SK-N-SH (cell line): ENCODE results near the gene NPVF. TPM values are rescaled to one million over a fixed set of nuclear protein-coding genes. Genes with fewer than 3 reads are reported as not detected.

ENCODE experiments used
- CTCF ChIA-PET: fragments of 300-600, 350-600 bp; formaldehyde crosslinking; extraction: SDS; loops from one replicate; lab custom pipeline; 2021; lab: Yijun Ruan, JAX
- POLR2A ChIA-PET: fragments of 350-600 bp; sonication (Branson Sonifier 250); formaldehyde crosslinking; extraction: SDS; loops from one replicate; lab custom pipeline; 2020; ENCODE audit warnings: antibody characterized with exemption, inconsistent platforms; lab: Yijun Ruan, JAX
- DNase-seq: peaks from one replicate; pipeline ENCODE4 v3.0.0; 2012
- H2AFZ ChIP-seq: fragments of 200-600 bp; sonication (generic); 2 replicates; pipeline ENCODE4 v1.8.1; 2016; ENCODE audit warnings: antibody characterized with exemption, mild to moderate bottlenecking, low read depth
- H3F3A ChIP-seq: fragments of 200-600 bp; sonication (generic); replicated peaks from 2 replicates; pipeline ENCODE3; 2016; ENCODE audit warnings: antibody characterized with exemption, mild to moderate bottlenecking; ENCODE audit not compliant: insufficient read depth
- H3K27ac ChIP-seq, 2 experiments: fragments of 200-500 bp in 1 of 2; fragments of 200-600 bp in 1 of 2; sonication (Bioruptor generic) in 1 of 2; sonication (generic), shearing (Covaris generic) in 1 of 2; 2 replicates each; pipeline versions ENCODE4 v1.5.1 to v1.6.1; 2014 to 2016; ENCODE audit warnings: low read depth in 2 of 2, inconsistent platforms in 1 of 2, low read length in 1 of 2, mild to moderate bottlenecking in 1 of 2, mixed read lengths in 1 of 2
- H3K27me3 ChIP-seq: fragments of 200-600 bp; sonication (generic), shearing (Covaris generic); 2 replicates; pipeline ENCODE4 v1.6.1; 2016; ENCODE audit warnings: mixed run types; ENCODE audit not compliant: insufficient read depth
- H3K36me3 ChIP-seq, 2 experiments: fragments of 200-500 bp in 1 of 2; fragments of 200-600 bp in 1 of 2; sonication (Bioruptor generic) in 1 of 2; sonication (generic) in 1 of 2; replicated peaks in 1 of 2; 2 replicates each; pipeline versions ENCODE3 to v1.5.1; 2014 to 2016; ENCODE audit warnings: low read length in 1 of 2, mild to moderate bottlenecking in 1 of 2; ENCODE audit not compliant: insufficient read depth in 2 of 2, control insufficient read depth in 1 of 2
- H3K4me1 ChIP-seq, 2 experiments: fragments of 200-500 bp in 1 of 2; fragments of 200-600 bp in 1 of 2; sonication (Bioruptor generic) in 1 of 2; sonication (generic), shearing (Covaris generic) in 1 of 2; 2 replicates each; pipeline versions ENCODE4 v1.5.1 to v1.6.1; 2014 to 2016; ENCODE audit warnings: low read depth in 1 of 2, low read length in 1 of 2, mixed run types in 1 of 2; ENCODE audit not compliant: insufficient read depth in 2 of 2, control insufficient read depth in 1 of 2
- H3K4me2 ChIP-seq: fragments of 200-600 bp; sonication (generic), shearing (Covaris generic); 2 replicates; pipeline ENCODE4 v1.6.1; 2017; ENCODE audit warnings: mixed run types
- H3K4me3 ChIP-seq, 2 experiments: fragments of 200-500 bp in 1 of 2; fragments of 200-600 bp in 1 of 2; sonication (Bioruptor generic) in 1 of 2; sonication (generic), shearing (Covaris generic) in 1 of 2; 2 replicates each; pipeline versions ENCODE4 v1.5.1 to v1.8.1; 2014 to 2016; ENCODE audit warnings: low read depth in 2 of 2, inconsistent platforms in 1 of 2, low read length in 1 of 2, mild to moderate bottlenecking in 1 of 2, mixed read lengths in 1 of 2, moderate library complexity in 1 of 2
- H3K79me2 ChIP-seq: fragments of 200-600 bp; sonication (generic); 2 replicates; pipeline ENCODE4 v1.8.1; 2017; ENCODE audit warnings: mild to moderate bottlenecking; ENCODE audit not compliant: insufficient read depth
- H3K9ac ChIP-seq: fragments of 200-600 bp; sonication (generic); 2 replicates; pipeline ENCODE4 v1.6.1; 2017; ENCODE audit warnings: mixed run types
- H3K9me2 ChIP-seq: fragments of 200-600 bp; sonication (generic); 2 replicates; pipeline ENCODE4 v1.6.1; 2017; ENCODE audit warnings: mixed run types
- H3K9me3 ChIP-seq: fragments of 200-600 bp; sonication (generic); 2 replicates; pipeline ENCODE4 v1.6.1; 2017; ENCODE audit warnings: mixed run types, mild to moderate bottlenecking, moderate library complexity
- H4K20me1 ChIP-seq: fragments of 200-600 bp; sonication (generic); 2 replicates; pipeline ENCODE4 v1.6.1; 2017; ENCODE audit warnings: mild to moderate bottlenecking, mixed run types; ENCODE audit not compliant: insufficient read depth
- MEF2A ChIP-seq: IDR thresholded peaks from 2 replicates; pipeline ENCODE4 v1.4.0; 2012; ENCODE audit warnings: low read depth, borderline replicate concordance
- NRF1 ChIP-seq: IDR thresholded peaks from 2 replicates; pipeline ENCODE4 v1.6.1; 2012; ENCODE audit warnings: low read depth, mild to moderate bottlenecking, low read length
- WGBS: methylation state at CpG from one replicate; pipeline ENCODE4 v1.1.6; 2017; ENCODE audit warnings: low lambda C conversion rate; 5-methylcytosine and 5-hydroxymethylcytosine counted together
- polyA plus RNA-seq, 3 experiments: library from polyadenylated mRNA; depleted of rRNA; stranded (reverse); fragments of >200 nt; gene quantifications; 2 replicates each; pipeline ENCODE4 v1.2.3, GENCODE V29; 2012
- TF ChIP-seq, protein P1 (sequence below): IDR thresholded peaks from 2 replicates; pipeline ENCODE4 v1.4.0; 2012; ENCODE audit warnings: low read depth
- TF ChIP-seq, protein P2 (sequence below): IDR thresholded peaks from 2 replicates; pipeline ENCODE4 v1.6.1; 2012; ENCODE audit warnings: mild to moderate bottlenecking, low read depth, low read length, moderate library complexity
- TF ChIP-seq, protein P3 (sequence below): fragments of 200-600 bp; sonication (generic); IDR thresholded peaks from 2 replicates; pipeline ENCODE4 v1.6.1; 2017; ENCODE audit warnings: antibody characterized with exemption, mild to moderate bottlenecking, moderate library complexity

Gene NPVF
- polyA plus RNA-seq, 1 of the 3 experiments (the other 2 are of a cell fraction): not detected

DNA sequence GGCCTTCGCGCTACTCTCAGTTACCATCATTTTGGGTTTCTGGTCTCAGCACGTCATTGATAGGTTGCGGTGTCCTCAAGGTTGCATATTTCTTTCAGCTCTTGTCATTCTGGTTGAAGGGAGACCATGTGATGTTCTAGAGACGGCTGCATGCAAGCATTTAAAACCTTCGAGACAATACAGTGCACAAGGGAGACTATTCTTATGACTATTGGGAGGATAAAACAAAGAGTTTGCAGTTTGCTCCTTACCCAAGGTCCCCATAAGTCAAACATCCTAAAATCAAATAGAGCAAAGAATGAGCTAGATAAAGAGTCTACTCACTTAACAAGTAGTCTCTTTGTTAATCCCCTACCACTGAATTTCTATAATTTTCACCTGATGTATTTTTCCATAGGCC is 39.1 kb downstream of the NPVF start:
- Histone ChIP-seq H3K4me1 (no peaks in the 10 kb centered on the region), H3K9me3 (no peaks in the 10 kb centered on the region), H3K36me3 (no peaks in the 10 kb centered on the region)
- CTCF ChIA-PET: interaction anchor here (1.4 to 3.3 kb wide), 2 partner anchors 9 to 28 kb away, joined by 6 to 12 read pairs; a partner anchor contains a TSS
- TF ChIP-seq, protein P1, sequence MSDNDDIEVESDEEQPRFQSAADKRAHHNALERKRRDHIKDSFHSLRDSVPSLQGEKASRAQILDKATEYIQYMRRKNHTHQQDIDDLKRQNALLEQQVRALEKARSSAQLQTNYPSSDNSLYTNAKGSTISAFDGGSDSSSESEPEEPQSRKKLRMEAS: no peak
- TF ChIP-seq, protein P2, sequence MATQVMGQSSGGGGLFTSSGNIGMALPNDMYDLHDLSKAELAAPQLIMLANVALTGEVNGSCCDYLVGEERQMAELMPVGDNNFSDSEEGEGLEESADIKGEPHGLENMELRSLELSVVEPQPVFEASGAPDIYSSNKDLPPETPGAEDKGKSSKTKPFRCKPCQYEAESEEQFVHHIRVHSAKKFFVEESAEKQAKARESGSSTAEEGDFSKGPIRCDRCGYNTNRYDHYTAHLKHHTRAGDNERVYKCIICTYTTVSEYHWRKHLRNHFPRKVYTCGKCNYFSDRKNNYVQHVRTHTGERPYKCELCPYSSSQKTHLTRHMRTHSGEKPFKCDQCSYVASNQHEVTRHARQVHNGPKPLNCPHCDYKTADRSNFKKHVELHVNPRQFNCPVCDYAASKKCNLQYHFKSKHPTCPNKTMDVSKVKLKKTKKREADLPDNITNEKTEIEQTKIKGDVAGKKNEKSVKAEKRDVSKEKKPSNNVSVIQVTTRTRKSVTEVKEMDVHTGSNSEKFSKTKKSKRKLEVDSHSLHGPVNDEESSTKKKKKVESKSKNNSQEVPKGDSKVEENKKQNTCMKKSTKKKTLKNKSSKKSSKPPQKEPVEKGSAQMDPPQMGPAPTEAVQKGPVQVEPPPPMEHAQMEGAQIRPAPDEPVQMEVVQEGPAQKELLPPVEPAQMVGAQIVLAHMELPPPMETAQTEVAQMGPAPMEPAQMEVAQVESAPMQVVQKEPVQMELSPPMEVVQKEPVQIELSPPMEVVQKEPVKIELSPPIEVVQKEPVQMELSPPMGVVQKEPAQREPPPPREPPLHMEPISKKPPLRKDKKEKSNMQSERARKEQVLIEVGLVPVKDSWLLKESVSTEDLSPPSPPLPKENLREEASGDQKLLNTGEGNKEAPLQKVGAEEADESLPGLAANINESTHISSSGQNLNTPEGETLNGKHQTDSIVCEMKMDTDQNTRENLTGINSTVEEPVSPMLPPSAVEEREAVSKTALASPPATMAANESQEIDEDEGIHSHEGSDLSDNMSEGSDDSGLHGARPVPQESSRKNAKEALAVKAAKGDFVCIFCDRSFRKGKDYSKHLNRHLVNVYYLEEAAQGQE: no peak
- TF ChIP-seq MEF2A: no peak
- TF ChIP-seq, protein P3, sequence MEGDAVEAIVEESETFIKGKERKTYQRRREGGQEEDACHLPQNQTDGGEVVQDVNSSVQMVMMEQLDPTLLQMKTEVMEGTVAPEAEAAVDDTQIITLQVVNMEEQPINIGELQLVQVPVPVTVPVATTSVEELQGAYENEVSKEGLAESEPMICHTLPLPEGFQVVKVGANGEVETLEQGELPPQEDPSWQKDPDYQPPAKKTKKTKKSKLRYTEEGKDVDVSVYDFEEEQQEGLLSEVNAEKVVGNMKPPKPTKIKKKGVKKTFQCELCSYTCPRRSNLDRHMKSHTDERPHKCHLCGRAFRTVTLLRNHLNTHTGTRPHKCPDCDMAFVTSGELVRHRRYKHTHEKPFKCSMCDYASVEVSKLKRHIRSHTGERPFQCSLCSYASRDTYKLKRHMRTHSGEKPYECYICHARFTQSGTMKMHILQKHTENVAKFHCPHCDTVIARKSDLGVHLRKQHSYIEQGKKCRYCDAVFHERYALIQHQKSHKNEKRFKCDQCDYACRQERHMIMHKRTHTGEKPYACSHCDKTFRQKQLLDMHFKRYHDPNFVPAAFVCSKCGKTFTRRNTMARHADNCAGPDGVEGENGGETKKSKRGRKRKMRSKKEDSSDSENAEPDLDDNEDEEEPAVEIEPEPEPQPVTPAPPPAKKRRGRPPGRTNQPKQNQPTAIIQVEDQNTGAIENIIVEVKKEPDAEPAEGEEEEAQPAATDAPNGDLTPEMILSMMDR: no peak
- TF ChIP-seq, all 33 proteins: peak for 0
- no peaks in the 10 kb centered on the region for H3K9me2 ChIP-seq
- WGBS: 64% methylated on average over 6 of the region's 6 CpGs
- H3K27ac ChIP-seq: no peak overlapping the region
- no peak overlapping the region for H3K4me3 ChIP-seq
- H4K20me1 ChIP-seq: no peaks in the 10 kb centered on the region
- H3K79me2 ChIP-seq: no peaks in the 10 kb centered on the region
- no peak overlapping the region for H3K4me2 ChIP-seq
- H3K27me3 ChIP-seq: peaks cover 6% of the 10 kb centered on the region; the same call in 1 of the 2 replicates
- no peak overlapping the region for H3K9ac ChIP-seq
- no peak for DNase-seq
- H3F3A ChIP-seq: no peaks in the 10 kb centered on the region
- no peak overlapping the region for H2AFZ ChIP-seq
- POLR2A ChIA-PET: no interaction called here

DNA sequence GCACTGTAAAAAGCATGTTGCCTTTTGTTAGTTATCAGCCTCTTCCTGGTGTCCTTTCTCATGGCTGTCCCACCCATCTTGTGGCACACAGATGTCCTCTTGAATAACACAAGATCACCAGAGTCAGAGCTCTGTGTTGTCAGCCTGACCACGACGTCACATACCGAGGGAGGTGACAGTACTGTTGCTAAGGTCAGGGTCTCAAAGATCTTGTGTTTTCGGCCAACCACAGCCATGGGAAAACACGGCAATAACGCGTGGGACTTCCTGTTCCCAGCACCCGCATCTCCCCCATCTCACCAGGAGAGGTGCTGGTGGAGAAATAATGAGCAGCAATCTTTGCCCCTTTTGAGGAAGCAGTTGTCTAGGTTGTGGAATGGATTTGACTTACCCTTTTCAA is 40.4 kb downstream of the NPVF start:
- no peak overlapping the region for H3K4me2 ChIP-seq
- WGBS: 80% methylated on average over 8 of the region's 8 CpGs
- no peak for DNase-seq
- no peaks in the 10 kb centered on the region for H3F3A ChIP-seq
- no peaks in the 10 kb centered on the region for H3K9me2 ChIP-seq
- H3K9me3 ChIP-seq: no peaks in the 10 kb centered on the region
- H3K27ac ChIP-seq: no peak overlapping the region
- no peaks in the 10 kb centered on the region; the same call in 1 of the 2 replicates for H3K27me3 ChIP-seq
- H3K4me3 ChIP-seq: no peak overlapping the region
- no peak overlapping the region for H2AFZ ChIP-seq
- no peaks in the 10 kb centered on the region for H3K4me1 ChIP-seq
- H3K9ac ChIP-seq: no peak overlapping the region
- H3K36me3 ChIP-seq: no peaks in the 10 kb centered on the region
- no peak for TF ChIP-seq NRF1
- TF ChIP-seq, all 33 proteins: peak for 0
- Histone ChIP-seq H4K20me1 (no peaks in the 10 kb centered on the region), H3K79me2 (no peaks in the 10 kb centered on the region)
- POLR2A ChIA-PET: no interaction called here
- CTCF ChIA-PET: interaction anchor here (0.9 to 3.3 kb wide), 3 partner anchors 29 to 376 kb away, joined by 3 to 12 read pairs (median 7); no protein-coding TSS in a partner anchor
